HEK293 (cell line): ENCODE results near the gene RNF169.
"Not testable (repeated sequence)": the region's sequence is repeated elsewhere in the genome, so short reads cannot be mapped to it uniquely, and the experiment has no call there.

Source experiments
- CTCF ChIA-PET: fragments of 350-600 bp; formaldehyde crosslinking; extraction: SDS; loops from one replicate; lab custom pipeline; 2021; ENCODE audit warnings: antibody characterized with exemption; lab: Yijun Ruan, JAX
- POLR2A ChIA-PET: fragments of 300-600 bp; formaldehyde crosslinking; extraction: SDS; loops from one replicate; lab custom pipeline; 2020; ENCODE audit warnings: antibody characterized with exemption, inconsistent platforms; lab: Yijun Ruan, JAX
- H3K27ac ChIP-seq: fragments of 200-500 bp; sonication (Bioruptor generic); 2 replicates; pipeline ENCODE4 v1.5.1; 2014; ENCODE audit warnings: low read depth, low read length, control low read depth, inconsistent platforms; ENCODE audit errors: extremely low read depth
- H3K36me3 ChIP-seq, 2 experiments: fragments of 200-500 bp in 1 of 2; sonication (Bioruptor generic) in 1 of 2; 1 replicate in 1 of 2; 2 replicates in 1 of 2; pipeline ENCODE4 v1.5.1; 2014 to 2017; ENCODE audit warnings: inconsistent platforms in 2 of 2, low read length in 2 of 2; ENCODE audit not compliant: control insufficient read depth in 2 of 2, insufficient read depth in 1 of 2
- H3K4me1 ChIP-seq: fragments of 200-500 bp; sonication (Bioruptor generic); 2 replicates; pipeline ENCODE4 v1.5.1; 2014; ENCODE audit warnings: mild to moderate bottlenecking, low read length, inconsistent platforms; ENCODE audit not compliant: control insufficient read depth, insufficient read depth
- H3K4me3 ChIP-seq: 2 replicates; pipeline ENCODE4 v1.5.1; 2011; ENCODE audit warnings: low read depth, mild to moderate bottlenecking, control low read depth, low read length, moderate library complexity
- H3K9me3 ChIP-seq: fragments of 200-500 bp; sonication (Bioruptor generic); 2 replicates; pipeline ENCODE4 v1.5.1; 2014; ENCODE audit warnings: low read depth, low read length, inconsistent platforms; ENCODE audit not compliant: control insufficient read depth, insufficient read depth
- GLI4 ChIP-seq: fragments of 450-650 bp; formaldehyde crosslinking; IDR thresholded peaks from 2 replicates; pipeline ENCODE4 v1.5.1; 2016; ENCODE audit warnings: missing biosample characterization, missing genetic modification characterization
- HOXD13 ChIP-seq: sonication (generic); formaldehyde crosslinking; IDR thresholded peaks from 2 replicates; pipeline ENCODE4 v1.8.0; 2022; ENCODE audit warnings: missing genetic modification reagents, borderline replicate concordance
- MYNN ChIP-seq: fragments of 450-650 bp; formaldehyde crosslinking; IDR thresholded peaks from 2 replicates; pipeline ENCODE4 v1.5.1; 2016; ENCODE audit warnings: missing biosample characterization, missing genetic modification characterization, borderline replicate concordance
- OSR2 ChIP-seq: fragments of 450-650 bp; formaldehyde crosslinking; IDR thresholded peaks from 2 replicates; pipeline ENCODE4 v1.5.1; 2016; ENCODE audit warnings: missing biosample characterization, missing genetic modification characterization
- OVOL3 ChIP-seq: fragments of 450-650 bp; formaldehyde crosslinking; IDR thresholded peaks from 2 replicates; pipeline ENCODE4 v1.5.1; 2016; ENCODE audit warnings: missing biosample characterization, missing genetic modification characterization
- SP3 ChIP-seq: fragments of 450-650 bp; formaldehyde crosslinking; IDR thresholded peaks from 2 replicates; pipeline ENCODE4 v1.5.1; 2016; ENCODE audit warnings: missing biosample characterization, missing genetic modification characterization
- ZBTB20 ChIP-seq: fragments of 450-650 bp; formaldehyde crosslinking; IDR thresholded peaks from 2 replicates; pipeline ENCODE4 v1.5.1; 2016; ENCODE audit warnings: missing biosample characterization, missing genetic modification characterization
- ZBTB6 ChIP-seq: fragments of 450-650 bp; formaldehyde crosslinking; IDR thresholded peaks from 2 replicates; pipeline ENCODE4 v1.5.1; 2017; ENCODE audit warnings: missing biosample characterization, missing genetic modification characterization
- ZBTB8A ChIP-seq: fragments of 450-650 bp; formaldehyde crosslinking; IDR thresholded peaks from 2 replicates; pipeline ENCODE4 v1.5.1; 2016; ENCODE audit warnings: missing biosample characterization, missing genetic modification characterization
- ZNF121 ChIP-seq: fragments of 450-650 bp; formaldehyde crosslinking; IDR thresholded peaks from 2 replicates; pipeline ENCODE4 v1.5.1; 2016; ENCODE audit warnings: missing biosample characterization, missing genetic modification characterization
- ZNF211 ChIP-seq: fragments of 450-650 bp; formaldehyde crosslinking; IDR thresholded peaks from 2 replicates; pipeline ENCODE4 v1.5.1; 2016; ENCODE audit warnings: low read depth, missing biosample characterization, missing genetic modification characterization
- ZNF23 ChIP-seq: fragments of 450-650 bp; formaldehyde crosslinking; IDR thresholded peaks from 2 replicates; pipeline ENCODE4 v1.5.1; 2016; ENCODE audit warnings: missing biosample characterization, missing genetic modification characterization, borderline replicate concordance
- ZNF292 ChIP-seq: fragments of 450-650 bp; formaldehyde crosslinking; IDR thresholded peaks from 2 replicates; pipeline ENCODE4 v1.5.1; 2016; ENCODE audit warnings: low read depth, missing biosample characterization, missing genetic modification characterization, borderline replicate concordance
- ZNF302 ChIP-seq: fragments of 450-650 bp; formaldehyde crosslinking; IDR thresholded peaks from 2 replicates; pipeline ENCODE4 v1.5.1; 2016; ENCODE audit warnings: missing biosample characterization, missing genetic modification characterization, low read depth
- ZNF404 ChIP-seq: fragments of 450-650 bp; formaldehyde crosslinking; IDR thresholded peaks from 2 replicates; pipeline ENCODE4 v1.5.1; 2017; ENCODE audit warnings: missing biosample characterization, missing genetic modification characterization
- ZNF549 ChIP-seq: fragments of 450-650 bp; IDR thresholded peaks from 2 replicates; pipeline ENCODE4 v1.5.1; 2018; ENCODE audit warnings: missing biosample characterization, missing genetic modification characterization, mild to moderate bottlenecking, inconsistent platforms, moderate library complexity
- ZNF561 ChIP-seq: fragments of 450-650 bp; IDR thresholded peaks from 2 replicates; pipeline ENCODE4 v1.5.1; 2018; ENCODE audit warnings: missing biosample characterization, missing genetic modification characterization, borderline replicate concordance
- TF ChIP-seq, protein P1 (sequence below): fragments of 450-650 bp; formaldehyde crosslinking; IDR thresholded peaks from 2 replicates; pipeline ENCODE4 v1.5.1; 2016; ENCODE audit warnings: missing biosample characterization, missing genetic modification characterization
- TF ChIP-seq, protein P2 (sequence below): fragments of 450-650 bp; formaldehyde crosslinking; IDR thresholded peaks from 2 replicates; pipeline ENCODE4 v1.5.1; 2016; ENCODE audit warnings: missing biosample characterization, missing genetic modification characterization

Gene RNF169

DNA sequence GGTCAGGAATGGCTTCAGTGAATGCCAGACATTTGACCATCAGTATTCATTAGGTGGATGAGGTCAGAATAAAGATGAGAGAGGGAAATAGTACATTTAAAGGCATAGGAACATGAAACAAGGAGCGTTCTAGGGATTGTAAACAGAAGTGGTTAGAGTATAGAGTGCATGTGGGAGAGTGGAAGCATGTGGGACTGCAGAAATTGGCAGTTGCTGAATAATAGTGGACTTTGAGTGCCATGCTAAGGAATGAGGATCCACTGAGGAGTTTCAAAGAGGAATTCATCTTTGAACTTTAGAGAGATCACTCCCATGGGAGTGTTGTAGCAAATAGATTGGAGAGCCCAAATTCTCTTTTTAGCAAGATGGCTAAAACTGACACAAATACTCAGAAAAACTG is 7.9 kb downstream of the RNF169 start (continued):
- TF ChIP-seq ZBTB20 (tag by site-specific recombination) (no peak), GLI4 (tag by site-specific recombination) (no peak), MYNN (tag by site-specific recombination) (no peak), ZNF211 (tag by site-specific recombination) (no peak), ZBTB8A (tag by site-specific recombination) (no peak), ZNF404 (tag by site-specific recombination) (no peak), ZBTB6 (tag by site-specific recombination) (no peak), ZNF292 (tag by site-specific recombination) (no peak), ZNF549 (tag by site-specific recombination) (no peak), ZNF302 (no peak)
- TF ChIP-seq, protein P1, sequence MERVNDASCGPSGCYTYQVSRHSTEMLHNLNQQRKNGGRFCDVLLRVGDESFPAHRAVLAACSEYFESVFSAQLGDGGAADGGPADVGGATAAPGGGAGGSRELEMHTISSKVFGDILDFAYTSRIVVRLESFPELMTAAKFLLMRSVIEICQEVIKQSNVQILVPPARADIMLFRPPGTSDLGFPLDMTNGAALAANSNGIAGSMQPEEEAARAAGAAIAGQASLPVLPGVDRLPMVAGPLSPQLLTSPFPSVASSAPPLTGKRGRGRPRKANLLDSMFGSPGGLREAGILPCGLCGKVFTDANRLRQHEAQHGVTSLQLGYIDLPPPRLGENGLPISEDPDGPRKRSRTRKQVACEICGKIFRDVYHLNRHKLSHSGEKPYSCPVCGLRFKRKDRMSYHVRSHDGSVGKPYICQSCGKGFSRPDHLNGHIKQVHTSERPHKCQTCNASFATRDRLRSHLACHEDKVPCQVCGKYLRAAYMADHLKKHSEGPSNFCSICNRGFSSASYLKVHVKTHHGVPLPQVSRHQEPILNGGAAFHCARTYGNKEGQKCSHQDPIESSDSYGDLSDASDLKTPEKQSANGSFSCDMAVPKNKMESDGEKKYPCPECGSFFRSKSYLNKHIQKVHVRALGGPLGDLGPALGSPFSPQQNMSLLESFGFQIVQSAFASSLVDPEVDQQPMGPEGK (tag by site-specific recombination), result no peak

DNA sequence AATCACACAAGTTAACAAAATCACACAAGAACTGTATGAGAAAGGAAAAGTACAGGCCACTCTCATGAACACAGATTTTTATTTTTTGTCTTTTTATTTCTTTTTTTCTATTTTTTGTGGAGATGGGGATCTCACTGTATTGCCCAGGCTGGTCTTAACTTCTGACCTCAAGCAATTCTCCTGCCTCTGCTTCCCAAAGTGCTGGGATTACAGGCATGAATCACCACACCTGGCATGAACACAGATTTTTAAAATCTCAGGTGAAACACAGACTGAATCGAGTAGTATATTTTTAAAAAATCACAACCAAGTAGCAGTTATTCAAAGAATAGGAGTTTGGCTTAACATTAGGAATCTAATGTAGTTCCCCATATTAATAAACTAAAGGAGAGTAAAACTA is 18.3 kb downstream of the RNF169 start:
- POLR2A ChIA-PET, result no interaction called here
- 0 out of 2 replicates have a peak, but pooled peaks have one; percentile 14 for TF ChIP-seq ZNF121 (tag by site-specific recombination)
- TF ChIP-seq OVOL3, result no peak
- TF ChIP-seq HOXD13, result no peak
- TF ChIP-seq ZNF23 (tag by site-specific recombination), result no peak
- TF ChIP-seq, protein P1 (tag by site-specific recombination), result no peak
- TF ChIP-seq ZNF561 (tag by site-specific recombination), result no peak
- TF ChIP-seq, protein P2, sequence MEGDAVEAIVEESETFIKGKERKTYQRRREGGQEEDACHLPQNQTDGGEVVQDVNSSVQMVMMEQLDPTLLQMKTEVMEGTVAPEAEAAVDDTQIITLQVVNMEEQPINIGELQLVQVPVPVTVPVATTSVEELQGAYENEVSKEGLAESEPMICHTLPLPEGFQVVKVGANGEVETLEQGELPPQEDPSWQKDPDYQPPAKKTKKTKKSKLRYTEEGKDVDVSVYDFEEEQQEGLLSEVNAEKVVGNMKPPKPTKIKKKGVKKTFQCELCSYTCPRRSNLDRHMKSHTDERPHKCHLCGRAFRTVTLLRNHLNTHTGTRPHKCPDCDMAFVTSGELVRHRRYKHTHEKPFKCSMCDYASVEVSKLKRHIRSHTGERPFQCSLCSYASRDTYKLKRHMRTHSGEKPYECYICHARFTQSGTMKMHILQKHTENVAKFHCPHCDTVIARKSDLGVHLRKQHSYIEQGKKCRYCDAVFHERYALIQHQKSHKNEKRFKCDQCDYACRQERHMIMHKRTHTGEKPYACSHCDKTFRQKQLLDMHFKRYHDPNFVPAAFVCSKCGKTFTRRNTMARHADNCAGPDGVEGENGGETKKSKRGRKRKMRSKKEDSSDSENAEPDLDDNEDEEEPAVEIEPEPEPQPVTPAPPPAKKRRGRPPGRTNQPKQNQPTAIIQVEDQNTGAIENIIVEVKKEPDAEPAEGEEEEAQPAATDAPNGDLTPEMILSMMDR (tag by site-specific recombination), result no peak
- TF ChIP-seq SP3 (tag by site-specific recombination), result no peak
- TF ChIP-seq OSR2 (tag by site-specific recombination), result no peak

GRCh38 chr11:74768172-74768651 is 19.6 kb downstream of the RNF169 start:
- H3K36me3 ChIP-seq, POLR2A ChIA-PET, H3K27ac ChIP-seq, H3K4me3 ChIP-seq, H3K9me3 ChIP-seq, H3K4me1 ChIP-seq: not testable (repeated sequence)
- CTCF ChIA-PET, result interaction anchor here (0.7 kb wide), 1 partner anchor 328 kb away, joined by 3 read pairs; no protein-coding TSS in a partner anchor

More for the DNA sequence above, 18.3 kb downstream of the RNF169 start:
- no peak overlapping the region for H3K4me3 ChIP-seq
- H3K27ac ChIP-seq, result no peak overlapping the region
- H3K9me3 ChIP-seq, result no peaks in the 10 kb centered on the region
- CTCF ChIA-PET, result no interaction called here
- no peaks in the 10 kb centered on the region for H3K36me3 ChIP-seq
- no peaks in the 10 kb centered on the region for H3K4me1 ChIP-seq
